HepG2 (cell line): Measurements from ENCODE around the gene MLYCD. TPM values are rescaled to one million over a fixed set of nuclear protein-coding genes. Genes with fewer than 3 reads are reported as not detected.

Experiments
- ERF ChIP-seq: IDR thresholded peaks from 2 replicates; pipeline ENCODE4 v1.6.1; 2018; ENCODE audit warnings: missing biosample characterization, missing genetic modification reagents
- FOXA3 ChIP-seq: IDR thresholded peaks from 2 replicates; pipeline ENCODE4 v1.6.1; 2016; ENCODE audit warnings: missing genetic modification reagents, missing compliant biosample characterization
- HIVEP1 ChIP-seq: sonication (generic); formaldehyde crosslinking; IDR thresholded peaks from 2 replicates; pipeline ENCODE4 v1.4.0; 2020; ENCODE audit warnings: mild to moderate bottlenecking, missing genetic modification reagents
- JUN ChIP-seq: sonication (generic); formaldehyde crosslinking; IDR thresholded peaks from 2 replicates; pipeline ENCODE4 v1.4.0; 2020; ENCODE audit warnings: mild to moderate bottlenecking, missing genetic modification reagents
- MBD4 ChIP-seq: IDR thresholded peaks from 2 replicates; pipeline ENCODE4 v1.6.1; 2012; ENCODE audit warnings: low read length, inconsistent platforms, borderline replicate concordance
- MYC ChIP-seq: sonication (generic); formaldehyde crosslinking; IDR thresholded peaks from 2 replicates; pipeline ENCODE4 v1.9.0; 2021; ENCODE audit warnings: missing genetic modification reagents, borderline replicate concordance
- NCOA2 ChIP-seq: sonication (generic); formaldehyde crosslinking; IDR thresholded peaks from 2 replicates; pipeline ENCODE4 v1.8.0; 2022; ENCODE audit warnings: inconsistent platforms
- NFRKB ChIP-seq: fragments of 450-650 bp; IDR thresholded peaks from 2 replicates; pipeline ENCODE4 v1.6.1; 2017
- PAWR ChIP-seq: sonication (generic); formaldehyde crosslinking; IDR thresholded peaks from 2 replicates; pipeline ENCODE4 v1.4.0; 2020; ENCODE audit warnings: missing genetic modification reagents, mild to moderate bottlenecking, borderline replicate concordance
- RAD51 ChIP-seq: fragments of 450-650 bp; IDR thresholded peaks from 2 replicates; pipeline ENCODE4 v1.6.1; 2016; ENCODE audit warnings: borderline replicate concordance
- SALL1 ChIP-seq: sonication (generic); formaldehyde crosslinking; IDR thresholded peaks from 2 replicates; pipeline ENCODE4 v1.8.0; 2022; ENCODE audit warnings: mild to moderate bottlenecking, missing genetic modification reagents
- SCMH1 ChIP-seq: sonication (generic); formaldehyde crosslinking; IDR thresholded peaks from 2 replicates; pipeline ENCODE4 v1.9.0; 2021; ENCODE audit warnings: missing genetic modification reagents, mild to moderate bottlenecking, borderline replicate concordance
- SIN3B ChIP-seq: fragments of 150-350 bp; IDR thresholded peaks from 2 replicates; pipeline ENCODE4 v1.6.1; 2014; ENCODE audit warnings: low read length
- SMYD3 ChIP-seq: sonication (generic); formaldehyde crosslinking; IDR thresholded peaks from 2 replicates; pipeline ENCODE4 v1.8.1; 2023; ENCODE audit warnings: mild to moderate bottlenecking, missing genetic modification reagents
- TBL1XR1 ChIP-seq: fragments of 150-350 bp; IDR thresholded peaks from 2 replicates; pipeline ENCODE4 v1.6.1; 2014; ENCODE audit warnings: borderline replicate concordance, low read length; ENCODE audit not compliant: partially characterized antibody
- TOPORS ChIP-seq: sonication (generic); formaldehyde crosslinking; IDR thresholded peaks from 2 replicates; pipeline ENCODE4 v1.8.0; 2023; ENCODE audit warnings: mild to moderate bottlenecking, missing genetic modification reagents
- TP53 ChIP-seq: sonication (generic); formaldehyde crosslinking; conservative IDR thresholded peaks from 2 replicates; pipeline ENCODE4 v1.4.0; 2020; ENCODE audit warnings: missing genetic modification reagents
- ZBTB42 ChIP-seq: sonication (generic); formaldehyde crosslinking; IDR thresholded peaks from 2 replicates; pipeline ENCODE4 v1.5.0; 2020; ENCODE audit warnings: mild to moderate bottlenecking, missing genetic modification reagents
- ZNF101 ChIP-seq: sonication (generic); formaldehyde crosslinking; IDR thresholded peaks from 2 replicates; pipeline ENCODE4 v1.4.0; 2020; ENCODE audit warnings: mild to moderate bottlenecking, low read depth, missing genetic modification reagents, borderline replicate concordance
- ZNF335 ChIP-seq: sonication (generic); formaldehyde crosslinking; IDR thresholded peaks from 2 replicates; pipeline ENCODE4 v1.4.0; 2020; ENCODE audit warnings: missing genetic modification reagents
- ZNF414 ChIP-seq: sonication (generic); formaldehyde crosslinking; IDR thresholded peaks from 2 replicates; pipeline ENCODE4 v1.5.0; 2020; ENCODE audit warnings: missing genetic modification reagents
- ZNF512 ChIP-seq: sonication (generic); formaldehyde crosslinking; IDR thresholded peaks from 2 replicates; pipeline ENCODE4 v1.4.0; 2020; ENCODE audit warnings: mild to moderate bottlenecking, missing genetic modification reagents
- ZNF597 ChIP-seq: sonication (generic); formaldehyde crosslinking; IDR thresholded peaks from 2 replicates; pipeline ENCODE4 v1.5.0; 2020; ENCODE audit warnings: missing genetic modification reagents
- ZNF609 ChIP-seq: sonication (generic); formaldehyde crosslinking; IDR thresholded peaks from 2 replicates; pipeline ENCODE4 v1.4.0; 2020; ENCODE audit warnings: mild to moderate bottlenecking, missing genetic modification reagents, borderline replicate concordance
- polyA plus RNA-seq, 8 experiments: library from polyadenylated mRNA; depleted of rRNA in 3 of 8; stranded (reverse) in 7 of 8; unstranded in 1 of 8; fragments of >200 nt; fragmentation: Illumina TruSeq in 4 of 8; extraction: Trizol in 4 of 8; gene quantifications; 2 replicates each; pipeline versions ENCODE4 v1.2.1 to v1.2.3, GENCODE V29; 2011 to 2016; ENCODE audit warnings: low read depth in 4 of 8, missing spikeins in 1 of 8, mixed read lengths in 1 of 8; ENCODE audit not compliant: insufficient read depth in 1 of 8
- total RNA-seq, 5 experiments: library from RNA; depleted of rRNA; stranded (reverse); fragments of >200 nt; fragmentation: Illumina TruSeq; extraction: Trizol; gene quantifications; 2 replicates each; pipeline ENCODE4 v1.2.3, GENCODE V29; 2016; ENCODE audit warnings: low read depth in 1 of 5

The MLYCD gene
- total and polyA plus RNA-seq, 2 of the 13 experiments (the other 11 are each of a cell fraction or from before 2014, with no cell fraction given) = 1.8 to 4.0 TPM

GRCh38 chr16:83926726-83927397, 27.9 kb downstream of the MLYCD start (continued):
- no peak for TF ChIP-seq RAD51
- no peak for TF ChIP-seq ZBTB42 (CRISPR knock-in tag)
- no peak for TF ChIP-seq ZNF101 (CRISPR knock-in tag)
- peak; percentile 41; the same call in 1 of the 2 replicates for TF ChIP-seq FOXA3 (CRISPR knock-in tag)
- TF ChIP-seq ZNF597 (CRISPR knock-in tag) = no peak
- no peak for TF ChIP-seq SIN3B
- peak; percentile 65 for TF ChIP-seq SALL1 (CRISPR knock-in tag)
- peak; percentile 70 for TF ChIP-seq ERF
- peak; percentile 22; the same call in 1 of the 2 replicates for TF ChIP-seq MYC (CRISPR knock-in tag)
- TF ChIP-seq JUN = 0 out of 2 replicates have a peak, but pooled peaks have one; percentile 40
- TF ChIP-seq MBD4 = no peak
- no peak for TF ChIP-seq TP53 (CRISPR knock-in tag)
- TF ChIP-seq NFRKB = no peak
- no peak for TF ChIP-seq SCMH1 (CRISPR knock-in tag)
- TF ChIP-seq ZNF609 (CRISPR knock-in tag) = peak; percentile 20; the same call in 1 of the 2 replicates
- no peak for TF ChIP-seq NCOA2 (CRISPR knock-in tag)
- no peak for TF ChIP-seq ZNF414 (CRISPR knock-in tag)
- no peak for TF ChIP-seq ZNF335
- no peak for TF ChIP-seq HIVEP1
- no peak for TF ChIP-seq PAWR (CRISPR knock-in tag)
- TF ChIP-seq TBL1XR1 = no peak
- no peak for TF ChIP-seq SMYD3 (CRISPR knock-in tag)
- TF ChIP-seq ZNF512 = no peak
- TF ChIP-seq TOPORS (CRISPR knock-in tag) = no peak
